ENCODE measurements around the gene HTT-AS.

HTT-AS gene

GRCh38 chr4:3087115-3087797 is 12.9 kb upstream of the HTT-AS start:
- DNase-seq: no peak

- DNase-seq: no peak
These were observed 11.8 kb upstream of the HTT-AS start for GRCh38 chr4:3085948-3086670.

- no peak for DNase-seq
These were observed 9.4 kb upstream of the HTT-AS start for GRCh38 chr4:3083732-3084131.

- no peak for DNase-seq
These were observed 8.7 kb upstream of the HTT-AS start for GRCh38 chr4:3082925-3083515.

GRCh38 chr4:3079694-3080123 is 5.4 kb upstream of the HTT-AS start:
- no peak for DNase-seq

- no peak for DNase-seq
These were observed 3.5 kb upstream of the HTT-AS start for GRCh38 chr4:3077796-3078195.

- DNase-seq: no peak
These were observed 1.3 kb upstream of the HTT-AS start for GRCh38 chr4:3075652-3075981.

- DNase-seq: peak; percentile 36 to 59
These were observed 711 bp upstream of the HTT-AS start for GRCh38 chr4:3074846-3075651.

- DNase-seq: no peak
These were observed 920 bp downstream of the HTT-AS start for GRCh38 chr4:3073158-3074077.

- DNase-seq: no peak
These were observed 2.5 kb downstream of the HTT-AS start for GRCh38 chr4:3071811-3072210.

GRCh38 chr4:3070709-3071500 is 3.4 kb downstream of the HTT-AS start:
- no peak for DNase-seq

- DNase-seq: no peak
These were observed 4.6 kb downstream of the HTT-AS start for GRCh38 chr4:3069661-3070199.

- no peak for DNase-seq
These were observed 6.8 kb downstream of the HTT-AS start for GRCh38 chr4:3067473-3068001.

GRCh38 chr4:3066836-3067400 is 7.4 kb downstream of the HTT-AS start:
- DNase-seq: no peak

- DNase-seq: no peak
These were observed 8.8 kb downstream of the HTT-AS start for GRCh38 chr4:3065551-3065950.

- DNase-seq: no peak
These were observed 11.9 kb downstream of the HTT-AS start for GRCh38 chr4:3062471-3062870.

- DNase-seq: no peak
These were observed 13.4 kb downstream of the HTT-AS start for GRCh38 chr4:3060946-3061345.

- no peak for DNase-seq
These were observed 14.4 kb downstream of the HTT-AS start for GRCh38 chr4:3059943-3060342.

- no peak for DNase-seq
These were observed 20.1 kb downstream of the HTT-AS start for GRCh38 chr4:3054169-3054759.

Measured in stimulated activated CD4-positive, alpha-beta T cell treated with anti-CD3 and anti-CD28 coated beads, Interleukin-4, amount 100 ng/mL, for 4 hours (primary cell).